Activated CD4-positive, alpha-beta T cell treated with anti-CD3 and anti-CD28 coated beads for 4 hours (primary cell): ENCODE data around the gene FAM168A.
"Not testable (repeated sequence)": the region's sequence is repeated elsewhere in the genome, so short reads cannot be mapped to it uniquely, and the experiment has no call there.

Source experiments
- DNase-seq, 2 donors: peaks; one replicate each; pipeline ENCODE4 v3.0.0-alpha.2; 2020

FAM168A gene

GRCh38 chr11:73592640-73593039 lies 5.3 kb downstream of the FAM168A start:
- no peak for DNase-seq

GRCh38 chr11:73591743-73592142 lies 6.2 kb downstream of the FAM168A start:
- no peak for DNase-seq

GRCh38 chr11:73590991-73591390 lies 6.9 kb downstream of the FAM168A start:
- no peak for DNase-seq

- DNase-seq, result no peak
These were observed 11.1 kb downstream of the FAM168A start for GRCh38 chr11:73586791-73587190.

GRCh38 chr11:73585834-73586575 lies 11.9 kb downstream of the FAM168A start:
- no peak for DNase-seq

GRCh38 chr11:73584831-73585230 lies 13.1 kb downstream of the FAM168A start:
- DNase-seq, result no peak

- no peak for DNase-seq
These were observed 15.3 kb downstream of the FAM168A start for GRCh38 chr11:73582653-73583052.

- DNase-seq, result not testable (repeated sequence)
These were observed 17.2 kb downstream of the FAM168A start for GRCh38 chr11:73580749-73581148.

- no peak for DNase-seq
These were observed 18.1 kb downstream of the FAM168A start for GRCh38 chr11:73579641-73580434.

GRCh38 chr11:73578592-73579185 lies 19.2 kb downstream of the FAM168A start:
- no peak for DNase-seq

GRCh38 chr11:73577496-73577917 lies 20.4 kb downstream of the FAM168A start:
- DNase-seq, result no peak

GRCh38 chr11:73576185-73576614 lies 21.7 kb downstream of the FAM168A start:
- DNase-seq, result no peak

- DNase-seq, result not testable (repeated sequence)
These were observed 25.9 kb downstream of the FAM168A start for GRCh38 chr11:73571982-73572381.

GRCh38 chr11:73570415-73571114 lies 27.3 kb downstream of the FAM168A start:
- no peak for DNase-seq

GRCh38 chr11:73566977-73567755 lies 30.7 kb downstream of the FAM168A start:
- DNase-seq, result no peak

GRCh38 chr11:73566422-73566821 lies 31.5 kb downstream of the FAM168A start:
- DNase-seq, result no peak

- no peak for DNase-seq
These were observed 32.1 kb downstream of the FAM168A start for GRCh38 chr11:73565804-73566203.

GRCh38 chr11:73564903-73565302 lies 33.0 kb downstream of the FAM168A start:
- DNase-seq, result no peak

GRCh38 chr11:73563539-73564200 lies 34.2 kb downstream of the FAM168A start:
- DNase-seq, result no peak

GRCh38 chr11:73559743-73560142 lies 38.2 kb downstream of the FAM168A start:
- DNase-seq, result no peak

GRCh38 chr11:73556966-73557365 lies 40.9 kb downstream of the FAM168A start:
- no peak for DNase-seq

- DNase-seq, result no peak
These were observed 42.3 kb downstream of the FAM168A start for GRCh38 chr11:73555615-73556014.
